Ascending aorta (tissue), 2 donors: ENCODE measurements around the gene PITX3. TPM values are rescaled to one million over a fixed set of nuclear protein-coding genes. Genes with fewer than 3 reads are reported as not detected.
"Not testable (repeated sequence)": the region's sequence is repeated elsewhere in the genome, so short reads cannot be mapped to it uniquely, and the experiment has no call there.

ENCODE experiments used
- DNase-seq, 2 donors: peaks; one replicate each; pipeline ENCODE4 v3.0.0-alpha.2; 2019; ENCODE audit warnings: low spot score in 2 of 2
- H3K27ac ChIP-seq, 2 donors: fragments of 200-600 bp; sonication (generic); one replicate each; pipeline ENCODE4 v1.5.1; 2016 to 2017; ENCODE audit warnings: mild to moderate bottlenecking in 1 of 2
- H3K27me3 ChIP-seq: fragments of 200-600 bp; sonication (generic); one replicate; pipeline ENCODE4 v1.5.1; 2017
- H3K36me3 ChIP-seq, 2 donors: fragments of 200-600 bp; sonication (generic); one replicate each; pipeline ENCODE4 v1.5.1; 2016
- H3K4me1 ChIP-seq, 2 donors: fragments of 200-600 bp; sonication (generic); one replicate each; pipeline ENCODE4 v1.5.1; 2016 to 2017; ENCODE audit warnings: mild to moderate bottlenecking in 1 of 2
- H3K4me3 ChIP-seq, 2 donors: fragments of 200-600 bp; sonication (generic); one replicate each; pipeline ENCODE4 v1.5.1; 2016 to 2017; ENCODE audit warnings: mild to moderate bottlenecking in 1 of 2
- H3K9me3 ChIP-seq, 2 donors: fragments of 200-600 bp; sonication (generic); one replicate each; pipeline ENCODE4 v1.5.1; 2016
- intact Hi-C: fragments of 100-400 bp; cut with DNase I; formaldehyde crosslinking; loops from one replicate; pipeline ENCODE4 v1.15.1; 2023
- total RNA-seq: library from RNA; depleted of rRNA; stranded (reverse); fragments of >200 nt; gene quantifications from one replicate; pipeline ENCODE4 v1.1.0, GENCODE V29; 2016
- TF ChIP-seq, protein P1 (sequence below), 3 experiments: fragments of 200-600 bp in 2 of 3; fragments of 450-650 bp in 1 of 3; sonication (generic) in 2 of 3; IDR thresholded peaks; one replicate each; pipeline ENCODE4 v1.5.1; 2016 to 2019; ENCODE audit warnings: antibody characterized with exemption in 3 of 3, mild to moderate bottlenecking in 1 of 3, moderate library complexity in 1 of 3

PITX3 gene
- total RNA-seq, 1 donor from 2014 or later, result not detected

DNA sequence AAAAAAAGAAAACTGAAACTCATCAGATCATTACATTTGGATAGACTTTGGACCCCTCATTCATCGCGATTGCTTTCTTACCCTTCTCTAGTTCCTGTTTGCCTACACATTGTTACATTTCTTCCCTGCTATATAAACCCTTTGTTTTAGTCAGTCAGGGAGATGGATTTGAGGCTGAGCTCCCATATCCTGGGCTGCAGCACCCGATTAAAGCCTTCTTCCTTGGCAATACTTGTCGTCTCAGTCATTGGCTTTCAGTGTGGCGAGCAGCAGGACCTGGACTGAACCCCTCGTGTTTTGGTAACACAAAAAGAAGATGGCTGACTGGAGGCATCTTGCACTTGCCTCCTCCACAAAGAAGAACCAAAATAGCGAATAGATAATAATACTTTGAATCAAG lies 49.4 kb downstream of the PITX3 start:
- H3K36me3 ChIP-seq, result no peaks in the 10 kb centered on the region
- no peaks in the 10 kb centered on the region for H3K9me3 ChIP-seq
- H3K27me3 ChIP-seq, result no peaks in the 10 kb centered on the region
- no peak overlapping the region for H3K27ac ChIP-seq
- no peaks in the 10 kb centered on the region for H3K4me1 ChIP-seq
- no peak overlapping the region for H3K4me3 ChIP-seq
- TF ChIP-seq, protein P1, sequence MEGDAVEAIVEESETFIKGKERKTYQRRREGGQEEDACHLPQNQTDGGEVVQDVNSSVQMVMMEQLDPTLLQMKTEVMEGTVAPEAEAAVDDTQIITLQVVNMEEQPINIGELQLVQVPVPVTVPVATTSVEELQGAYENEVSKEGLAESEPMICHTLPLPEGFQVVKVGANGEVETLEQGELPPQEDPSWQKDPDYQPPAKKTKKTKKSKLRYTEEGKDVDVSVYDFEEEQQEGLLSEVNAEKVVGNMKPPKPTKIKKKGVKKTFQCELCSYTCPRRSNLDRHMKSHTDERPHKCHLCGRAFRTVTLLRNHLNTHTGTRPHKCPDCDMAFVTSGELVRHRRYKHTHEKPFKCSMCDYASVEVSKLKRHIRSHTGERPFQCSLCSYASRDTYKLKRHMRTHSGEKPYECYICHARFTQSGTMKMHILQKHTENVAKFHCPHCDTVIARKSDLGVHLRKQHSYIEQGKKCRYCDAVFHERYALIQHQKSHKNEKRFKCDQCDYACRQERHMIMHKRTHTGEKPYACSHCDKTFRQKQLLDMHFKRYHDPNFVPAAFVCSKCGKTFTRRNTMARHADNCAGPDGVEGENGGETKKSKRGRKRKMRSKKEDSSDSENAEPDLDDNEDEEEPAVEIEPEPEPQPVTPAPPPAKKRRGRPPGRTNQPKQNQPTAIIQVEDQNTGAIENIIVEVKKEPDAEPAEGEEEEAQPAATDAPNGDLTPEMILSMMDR (IDR thresholded peaks at IDR 0.05), result no peak
- no peak for DNase-seq
- intact Hi-C loops, result no loop called here

DNA sequence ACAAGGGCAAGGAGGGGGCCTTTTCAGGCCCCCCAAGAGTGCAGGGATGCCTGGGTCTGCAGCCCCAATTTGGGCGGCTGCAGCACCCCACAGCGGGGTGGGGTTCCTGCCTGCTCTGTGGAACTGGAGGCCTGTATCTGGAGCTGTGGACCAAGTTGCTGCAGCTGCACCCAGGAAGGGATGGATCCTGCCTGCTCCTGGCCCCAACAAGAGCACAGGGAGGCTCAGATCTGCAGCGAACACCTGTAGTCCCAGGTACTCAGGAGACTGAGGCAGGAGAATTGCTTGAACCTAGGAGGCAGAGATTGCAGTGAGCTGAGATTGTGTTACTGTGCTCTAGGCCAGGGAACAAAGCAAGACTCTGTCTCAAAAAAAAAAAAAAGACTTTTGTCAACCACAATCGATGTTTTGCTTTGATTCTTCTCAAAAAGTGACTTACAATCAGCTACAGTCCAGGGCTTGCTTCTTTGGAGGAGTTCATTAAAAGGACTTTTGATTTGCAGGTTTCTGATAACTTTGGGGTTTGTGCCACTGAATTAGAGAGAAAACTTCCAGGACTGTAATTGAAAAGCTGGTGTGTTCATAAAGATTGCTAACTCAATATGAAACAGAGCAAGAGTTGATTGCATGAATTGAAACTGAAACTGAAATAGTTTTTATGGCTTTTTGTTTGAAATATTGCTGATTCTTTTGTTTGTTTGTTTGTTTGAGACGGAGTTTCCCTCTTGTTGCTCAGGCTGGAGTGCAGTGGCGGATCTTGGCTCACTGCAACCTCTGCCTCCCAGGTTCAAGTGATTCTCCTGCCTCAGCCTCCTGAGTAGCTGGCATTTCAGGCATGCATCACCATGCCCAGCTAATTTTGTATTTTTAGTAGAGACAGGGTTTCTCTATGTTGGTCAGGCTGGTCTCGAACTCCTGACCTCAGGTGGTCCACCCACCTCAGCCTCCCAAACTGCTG lies 52.1 kb downstream of the PITX3 start:
- H3K27me3 ChIP-seq, H3K36me3 ChIP-seq, H3K4me1 ChIP-seq, DNase-seq, H3K27ac ChIP-seq, H3K4me3 ChIP-seq, intact Hi-C loops, H3K9me3 ChIP-seq: not testable (repeated sequence)

- no peak for DNase-seq
- no peaks in the 10 kb centered on the region for H3K36me3 ChIP-seq
- intact Hi-C loops, result no loop called here
- no peak overlapping the region for H3K4me3 ChIP-seq
- no peaks in the 10 kb centered on the region for H3K27me3 ChIP-seq
- no peaks in the 10 kb centered on the region for H3K4me1 ChIP-seq
- TF ChIP-seq, protein P1 (IDR thresholded peaks at IDR 0.05), result no peak
- H3K9me3 ChIP-seq, result no peaks in the 10 kb centered on the region
- no peak overlapping the region for H3K27ac ChIP-seq
These were observed 52.9 kb downstream of the PITX3 start for GRCh38 chr10:102188298-102188940.

GRCh38 chr10:102185811-102186527 lies 55.3 kb downstream of the PITX3 start:
- Histone ChIP-seq H3K4me1 (no peaks in the 10 kb centered on the region), H3K36me3 (no peaks in the 10 kb centered on the region), H3K27me3 (no peaks in the 10 kb centered on the region), H3K27ac (no peak overlapping the region), H3K9me3 (no peaks in the 10 kb centered on the region), H3K4me3 (no peak overlapping the region)
- TF ChIP-seq, protein P1 (IDR thresholded peaks at IDR 0.05), result no peak
- intact Hi-C loops, result no loop called here
- DNase-seq, result no peak

- H3K27ac ChIP-seq, result no peak overlapping the region
- TF ChIP-seq, protein P1 (IDR thresholded peaks at IDR 0.05), result no peak
- DNase-seq, result no peak
- H3K36me3 ChIP-seq, result no peaks in the 10 kb centered on the region
- intact Hi-C loops, result no loop called here
- H3K4me1 ChIP-seq, result no peaks in the 10 kb centered on the region
- no peaks in the 10 kb centered on the region for H3K27me3 ChIP-seq
- no peaks in the 10 kb centered on the region for H3K9me3 ChIP-seq
- H3K4me3 ChIP-seq, result no peak overlapping the region
These were observed 56.0 kb downstream of the PITX3 start for GRCh38 chr10:102185272-102185671.
